Activated CD4-positive, alpha-beta T cell treated with anti-CD3 and anti-CD28 coated beads, Interleukin-2, Interleukin-4, amounts not matched to agents 100 ng/mL and 50 ng/mL, durations not matched to agents 16 hours and 8 hours (primary cell): ENCODE results near the gene ZCCHC7.
"Not testable (repeated sequence)": the region's sequence is repeated elsewhere in the genome, so short reads cannot be mapped to it uniquely, and the experiment has no call there.

Source experiments
- DNase-seq: peaks from one replicate; pipeline ENCODE4 v3.0.0-alpha.2; 2020; ENCODE audit warnings: low spot score

ZCCHC7 gene

DNA sequence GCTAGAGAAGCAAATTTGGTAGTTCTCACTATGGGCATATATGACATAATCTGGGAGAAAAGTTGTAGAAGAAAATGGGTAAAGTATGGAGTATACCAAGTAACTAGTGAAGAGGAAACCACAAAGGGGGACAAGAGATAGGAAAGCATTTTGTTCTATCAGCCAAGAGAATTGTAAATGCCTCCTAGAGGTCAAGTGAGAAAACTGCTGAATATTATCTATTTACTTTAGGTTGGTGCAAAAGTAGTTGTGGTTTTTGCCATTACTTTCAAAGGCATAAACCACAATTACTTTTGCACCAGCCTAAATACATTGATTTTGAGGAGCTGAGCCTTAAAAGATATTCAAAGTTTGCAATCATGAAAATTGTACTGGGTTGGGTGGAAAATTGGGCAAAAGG, 175.4 kb downstream of the ZCCHC7 start:
- DNase-seq = no peak

DNA sequence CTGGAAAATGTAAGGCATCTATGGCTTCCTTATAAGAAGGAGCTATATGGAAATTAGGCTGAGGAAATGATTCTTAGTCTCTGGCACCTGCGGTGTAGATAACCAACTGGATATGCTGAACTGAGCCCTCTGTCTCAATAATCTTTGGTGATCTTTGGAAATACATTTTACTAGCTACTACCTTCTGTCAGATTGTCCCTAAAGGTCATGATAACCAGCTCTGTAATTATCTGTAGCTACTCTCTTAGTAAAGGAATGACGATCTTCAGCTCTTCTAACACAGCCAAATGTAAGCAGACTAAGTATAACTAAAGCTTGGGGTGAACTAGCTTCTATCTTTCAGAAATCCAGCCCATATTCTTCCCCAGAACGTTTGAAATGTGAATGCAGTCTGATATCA, 177.2 kb downstream of the ZCCHC7 start:
- no peak for DNase-seq

DNA sequence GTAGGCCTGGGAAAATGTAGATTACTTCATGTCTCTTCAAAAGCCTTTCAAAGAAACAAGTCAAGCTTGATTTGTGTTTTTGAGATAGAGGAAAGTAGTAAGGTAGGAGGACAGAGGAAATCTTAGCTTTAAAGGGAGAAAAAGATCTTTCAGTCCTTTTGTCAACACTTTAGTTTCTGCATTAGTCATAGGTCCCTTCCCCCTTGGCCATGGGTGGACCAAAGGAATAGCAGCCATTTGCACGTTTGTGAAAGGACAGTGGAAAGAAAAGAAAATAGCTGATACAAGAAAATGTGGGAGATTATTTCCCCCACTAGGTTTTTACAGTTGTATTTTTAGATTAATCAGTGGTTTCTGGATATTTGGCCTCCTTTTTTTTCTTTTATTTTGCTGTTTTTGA, 180.2 kb downstream of the ZCCHC7 start:
- DNase-seq = peak; percentile 25

DNA sequence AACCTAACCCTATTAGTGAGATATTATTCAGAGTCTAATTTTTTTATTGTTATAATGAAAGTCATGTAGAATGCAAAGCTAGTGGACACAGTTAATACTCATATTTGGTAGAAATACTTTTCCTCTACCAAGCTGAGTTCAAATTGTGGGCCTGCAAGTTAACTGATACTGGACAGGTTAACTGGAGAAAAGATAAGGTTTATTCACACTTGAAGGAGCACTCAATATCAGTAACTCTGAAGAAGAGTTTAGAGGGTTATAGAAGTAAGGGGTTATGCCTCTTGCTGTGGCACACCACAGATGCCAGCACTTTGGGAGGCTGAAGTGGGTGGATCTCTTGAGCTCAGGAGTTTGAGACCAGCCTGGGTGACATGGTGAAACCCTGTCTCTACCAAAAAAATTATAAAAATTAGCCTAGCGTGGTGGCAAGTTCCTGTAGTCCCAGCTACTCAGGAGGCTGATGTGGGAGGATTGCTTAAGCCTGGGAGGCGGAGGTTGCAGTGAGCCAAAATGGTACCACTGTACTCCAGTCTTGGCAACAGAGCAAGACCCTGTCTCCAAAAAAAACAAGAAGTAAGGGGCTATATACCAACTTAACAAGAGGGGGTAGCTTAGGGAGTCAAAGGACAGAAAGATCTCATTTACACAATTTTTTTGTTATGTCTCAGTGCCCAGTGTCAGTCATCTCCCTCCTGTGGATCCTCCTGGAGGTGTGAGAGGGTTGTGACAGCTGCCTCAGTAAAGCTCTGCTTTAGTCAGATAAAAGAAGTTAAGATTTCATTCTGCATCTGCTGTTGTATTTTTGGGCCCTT, 180.9 kb downstream of the ZCCHC7 start:
- peak; percentile 31 for DNase-seq

DNA sequence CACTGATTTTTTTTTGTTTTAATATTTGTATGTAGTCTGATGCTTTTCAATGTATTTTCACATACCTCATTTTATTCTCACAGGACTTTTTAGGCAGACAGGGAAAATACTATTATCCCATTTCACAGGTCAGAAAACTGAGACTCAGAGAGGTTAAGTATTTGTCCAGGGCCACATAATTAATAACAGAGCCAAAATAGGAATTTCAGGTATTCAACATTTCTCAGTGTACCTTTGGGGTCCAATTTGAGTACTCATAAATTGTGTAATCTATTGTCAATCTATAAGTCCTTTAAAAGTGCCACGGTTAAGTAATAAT, 181.4 kb downstream of the ZCCHC7 start:
- DNase-seq = no peak

DNA sequence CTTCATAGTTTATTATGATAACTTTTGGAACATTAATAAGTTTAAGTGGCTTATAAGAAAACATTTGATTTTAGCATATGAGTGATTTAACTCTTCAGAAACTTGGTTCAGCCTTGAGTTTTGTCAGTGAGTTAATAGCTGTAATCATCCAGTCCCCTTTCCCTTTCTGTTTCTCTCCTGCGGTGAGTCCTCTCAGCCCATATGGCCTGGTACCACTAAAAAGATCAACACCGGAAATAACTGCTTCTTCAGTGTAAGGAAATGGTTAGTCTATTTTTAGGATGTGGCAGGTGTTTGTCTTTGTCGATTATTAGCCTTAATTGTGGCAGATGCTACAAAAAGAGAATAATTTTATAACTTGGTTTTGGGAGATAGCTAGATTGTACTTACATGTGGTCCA, 181.9 kb downstream of the ZCCHC7 start:
- peak; percentile 81 for DNase-seq

DNA sequence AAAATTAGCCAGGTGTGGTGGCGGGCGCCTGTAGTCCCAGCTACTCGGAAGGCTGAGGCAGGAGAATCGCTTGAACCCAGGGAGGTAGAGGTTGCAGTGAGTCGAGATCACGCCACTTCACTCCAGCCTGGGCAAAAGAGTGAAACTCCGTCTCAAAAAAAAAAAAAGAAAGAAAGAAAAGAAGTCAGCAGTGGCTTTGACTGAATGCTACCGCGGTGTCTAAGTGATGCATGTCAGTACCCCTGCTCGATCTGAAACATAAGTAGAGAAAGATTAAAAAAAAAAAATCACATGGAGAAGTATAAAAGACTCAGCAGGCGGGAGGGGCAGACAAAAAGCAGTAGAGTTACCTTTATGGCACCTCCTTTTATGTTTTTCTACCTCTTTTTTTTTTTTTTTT, 182.9 kb downstream of the ZCCHC7 start:
- not testable (repeated sequence) for DNase-seq

DNA sequence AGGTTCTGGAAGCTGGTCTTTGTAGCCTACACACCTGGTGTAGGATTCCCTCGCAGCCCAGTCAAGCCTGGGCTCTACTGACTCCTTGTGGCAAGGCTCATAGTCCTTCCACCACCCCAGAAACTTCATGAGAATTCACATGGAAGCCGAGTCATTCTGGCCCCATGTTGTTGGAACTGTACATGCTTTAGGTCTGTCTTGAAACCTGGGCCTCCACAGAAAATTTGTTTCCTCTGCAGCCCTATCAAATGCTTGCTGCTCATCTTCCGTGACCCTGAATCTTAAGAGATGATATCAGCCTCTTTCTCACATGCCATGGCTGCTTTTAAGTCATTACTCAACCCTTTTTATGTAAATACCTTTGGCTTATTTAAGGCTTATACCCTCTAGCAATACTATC, 188.8 kb downstream of the ZCCHC7 start:
- DNase-seq = no peak

DNA sequence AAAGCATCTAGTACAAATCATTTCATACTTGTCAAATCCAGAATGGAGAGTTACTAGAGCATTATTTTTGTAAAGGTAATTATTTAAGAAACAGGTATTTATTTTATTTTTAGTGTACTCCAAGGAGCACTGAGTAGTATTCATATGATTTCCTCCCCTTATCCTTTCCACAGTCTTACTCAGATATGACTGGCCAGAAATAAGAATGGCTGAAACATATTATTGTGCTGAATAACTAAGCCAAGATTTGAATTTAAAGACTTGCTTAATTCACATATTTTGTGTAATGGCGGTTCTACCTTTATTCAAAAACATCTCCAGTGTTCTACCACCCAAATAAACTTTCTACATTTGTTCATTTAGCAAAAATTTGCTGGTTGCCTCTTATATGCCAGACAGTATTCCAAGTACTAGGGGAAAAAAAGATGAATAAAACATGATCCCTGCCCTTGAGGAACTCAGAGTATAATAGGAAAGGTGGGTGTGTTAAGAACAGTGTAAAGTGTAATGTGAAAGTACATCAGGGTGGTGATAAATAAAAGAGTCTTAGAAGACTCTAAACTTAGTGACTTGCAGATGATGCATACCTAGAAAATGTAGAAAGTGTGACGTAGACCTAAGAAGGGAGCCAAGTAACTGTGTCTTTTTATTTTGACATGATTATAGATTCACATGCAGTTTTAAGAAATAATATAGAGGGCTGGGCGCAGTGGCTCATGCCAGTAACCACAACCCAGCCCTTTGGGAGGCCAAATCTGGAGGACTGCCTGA, 191.7 kb downstream of the ZCCHC7 start:
- no peak for DNase-seq

DNA sequence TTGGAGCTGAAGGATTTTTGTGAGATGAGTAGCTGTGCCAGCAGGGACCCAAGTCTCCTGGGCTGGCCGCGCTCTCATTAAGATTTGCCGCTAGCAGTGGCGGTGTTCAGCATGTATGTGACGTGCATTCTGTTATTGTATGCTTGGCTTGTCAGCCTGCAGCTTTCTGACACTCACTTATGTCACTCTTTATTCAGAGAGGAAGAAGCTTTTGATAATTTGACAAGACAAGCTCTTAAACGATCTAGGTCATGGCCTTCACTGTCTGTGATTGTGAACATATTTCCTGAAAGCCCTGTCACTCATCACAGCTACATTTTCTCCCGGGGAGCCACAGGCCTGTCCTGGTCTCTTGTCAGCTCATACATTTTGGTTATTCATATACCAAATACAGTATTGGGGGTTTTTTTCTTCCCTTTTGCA, 203.9 kb downstream of the ZCCHC7 start:
- DNase-seq = no peak

DNA sequence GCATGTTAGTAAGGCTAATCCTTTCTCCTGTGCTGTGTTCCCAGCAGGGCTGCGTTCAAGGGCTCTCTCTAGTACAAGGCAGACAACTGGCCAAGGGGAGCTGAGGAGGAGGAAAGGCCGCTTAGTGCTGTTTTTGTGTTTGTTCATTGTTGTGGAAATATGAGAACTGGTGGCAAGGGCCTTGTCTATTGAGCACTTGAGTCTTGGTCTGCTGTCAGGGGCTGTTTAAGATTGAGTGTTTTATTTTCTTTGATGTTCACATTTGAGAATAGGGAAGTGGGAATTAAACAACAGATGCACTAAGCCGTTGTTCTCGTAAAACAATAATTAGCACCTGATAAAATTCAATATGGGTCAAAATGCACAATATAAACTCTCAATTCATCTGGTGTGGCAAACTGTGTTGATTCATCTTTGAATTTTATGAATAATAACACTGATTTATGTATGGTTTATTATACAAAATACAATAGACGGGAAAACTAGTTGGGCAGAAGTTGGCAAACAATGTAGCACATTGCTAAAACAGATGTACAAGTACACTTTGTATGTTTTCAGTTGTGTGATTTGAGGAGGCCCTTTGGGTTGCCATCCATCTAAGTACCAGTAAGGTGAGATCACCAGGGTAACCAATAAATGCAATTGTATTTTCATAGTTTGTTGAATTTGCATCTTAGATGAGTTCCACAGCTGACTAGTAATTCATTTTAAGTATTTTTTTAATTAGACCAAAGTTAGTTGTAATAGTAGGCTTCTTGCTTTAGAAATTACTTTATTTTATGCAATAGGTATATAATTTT, 204.5 kb downstream of the ZCCHC7 start:
- DNase-seq = no peak

DNA sequence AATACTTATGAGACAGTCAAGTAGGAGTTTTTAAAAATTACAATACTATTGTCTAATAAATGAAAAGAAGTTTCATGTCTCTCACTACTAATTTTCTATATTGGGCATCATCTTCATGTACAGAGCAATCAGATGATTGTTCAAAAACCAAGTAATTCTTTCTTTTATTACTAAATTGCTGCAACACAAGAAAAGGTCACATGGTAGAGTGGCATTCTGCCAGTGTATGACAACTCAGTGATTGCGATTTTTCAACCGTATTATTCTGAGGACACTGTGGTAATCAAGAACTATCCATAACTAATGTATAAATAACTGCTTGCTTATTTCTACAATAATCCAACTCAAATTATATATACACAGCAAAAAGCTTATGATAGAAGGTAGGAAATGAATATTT, 205.4 kb downstream of the ZCCHC7 start:
- no peak for DNase-seq

DNA sequence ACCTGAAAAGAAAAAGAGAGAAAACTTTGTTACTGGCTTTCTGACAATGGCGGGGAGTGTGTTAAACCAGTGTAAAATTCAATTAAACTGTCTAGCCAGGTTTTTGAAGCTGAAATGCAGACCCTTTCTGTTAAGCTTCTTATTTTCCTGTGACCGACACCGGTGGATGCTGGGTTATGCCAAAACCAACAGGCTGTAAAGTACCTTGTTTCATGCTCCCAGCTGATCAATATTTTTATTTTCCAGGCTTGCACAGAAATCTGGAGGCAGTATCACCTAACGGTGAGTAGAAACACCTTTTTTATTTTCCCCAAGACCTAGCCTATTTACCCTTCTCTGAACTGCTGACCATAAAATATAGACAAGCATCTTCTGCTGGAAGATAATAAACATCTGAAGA, 207.2 kb downstream of the ZCCHC7 start:
- no peak for DNase-seq

DNA sequence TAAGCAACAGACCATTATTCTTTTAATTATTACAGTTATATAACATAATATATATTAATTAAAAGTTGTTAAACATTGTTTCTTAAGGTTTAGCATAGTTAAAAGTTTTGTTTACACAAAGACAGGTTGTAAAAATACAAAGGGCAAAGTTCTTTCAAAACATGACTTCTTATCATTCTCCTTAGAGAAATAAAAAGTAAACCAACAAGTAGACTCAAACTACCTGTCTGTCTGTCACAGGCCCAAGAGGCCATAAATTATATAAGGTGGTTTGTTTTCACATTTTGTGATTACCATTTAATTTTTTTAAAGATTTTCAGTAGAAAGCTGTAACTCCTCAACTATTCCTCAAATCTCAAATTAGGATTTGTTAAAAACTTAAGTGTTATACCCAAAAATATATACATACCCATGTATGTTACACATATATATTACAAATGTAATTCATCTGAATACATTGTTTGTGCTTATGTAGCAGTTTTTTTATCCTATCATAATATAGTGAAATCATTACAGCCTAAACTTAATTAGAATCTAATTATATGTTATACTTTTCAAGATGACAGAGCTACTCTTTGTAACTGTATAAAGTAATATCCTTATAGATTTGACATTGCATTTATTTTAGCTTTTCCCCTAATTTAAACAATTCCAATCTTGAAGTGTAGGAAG, 208.3 kb downstream of the ZCCHC7 start:
- no peak for DNase-seq

DNA sequence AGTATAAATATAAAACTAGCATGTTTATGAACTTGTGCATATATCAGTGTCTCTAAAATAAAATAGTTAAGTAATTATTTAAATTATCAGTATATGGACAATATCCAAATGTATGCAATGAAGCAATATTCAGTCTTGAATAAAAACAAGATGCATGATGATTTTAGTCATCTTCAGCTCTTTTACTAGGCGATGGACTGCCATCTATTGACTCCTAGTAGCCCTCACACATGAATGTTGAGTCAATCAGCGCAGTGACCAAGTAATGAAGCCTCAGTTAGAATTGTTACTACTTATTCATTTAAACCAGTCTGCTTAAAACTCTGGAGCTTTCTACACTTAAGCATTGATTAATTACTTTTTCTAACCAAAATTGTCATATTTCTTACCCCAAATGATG, 209.2 kb downstream of the ZCCHC7 start:
- peak; percentile 22 for DNase-seq

DNA sequence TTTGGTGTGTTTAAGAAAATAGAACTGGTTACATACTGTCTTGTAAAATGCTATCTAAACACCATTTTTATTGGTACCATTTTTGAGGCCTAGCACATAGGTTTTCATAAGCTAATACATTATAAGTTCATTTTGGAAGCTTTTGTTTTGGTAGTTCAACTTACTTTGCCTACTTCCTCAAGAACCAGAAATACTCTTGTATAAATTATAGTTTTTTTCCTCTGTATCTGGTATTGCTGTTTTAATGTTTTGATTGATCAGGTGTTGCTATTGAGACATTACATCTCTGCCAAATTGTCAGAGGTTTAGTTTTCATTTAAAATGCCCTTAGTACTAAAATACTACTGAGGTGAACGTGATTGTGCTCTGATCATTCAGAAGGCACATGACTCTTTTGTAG, 211.5 kb downstream of the ZCCHC7 start:
- DNase-seq = no peak

DNA sequence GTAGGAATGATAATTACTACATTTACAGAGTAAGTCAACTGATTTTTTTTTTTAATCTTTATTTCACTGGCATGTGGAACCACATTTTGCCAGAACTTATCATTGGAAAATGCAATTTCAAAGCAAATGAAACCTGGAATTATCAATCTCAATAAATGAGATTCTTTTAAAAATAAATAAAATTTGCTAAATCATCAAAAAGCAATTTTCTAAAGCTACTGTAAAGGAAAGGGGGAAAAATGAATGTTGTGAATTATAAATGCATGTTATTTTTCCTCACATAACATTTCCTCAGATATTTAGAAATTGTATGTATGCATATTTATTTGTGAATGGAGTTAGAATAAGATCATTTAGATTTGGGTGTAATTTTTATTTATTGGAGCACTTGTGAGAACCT, 212.2 kb downstream of the ZCCHC7 start:
- DNase-seq = no peak

DNA sequence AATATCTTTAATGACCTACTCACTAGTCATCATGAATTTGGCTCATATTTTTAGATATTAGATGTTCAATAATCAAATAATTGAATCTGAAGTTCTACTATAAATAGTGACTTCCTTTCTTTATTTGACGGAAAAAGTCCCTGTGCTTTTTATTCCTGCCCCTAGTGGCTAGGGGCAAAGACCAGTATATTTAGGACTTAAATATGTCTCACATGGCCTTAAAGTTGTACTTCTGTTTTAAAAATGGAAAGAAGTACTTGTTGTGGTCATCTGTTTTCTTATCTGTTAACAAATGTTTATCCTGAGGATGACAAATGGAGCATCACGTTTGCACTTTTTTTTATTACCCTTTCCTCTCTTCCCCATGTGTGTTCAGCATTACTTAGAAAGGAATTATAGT, 212.9 kb downstream of the ZCCHC7 start:
- no peak for DNase-seq

DNA sequence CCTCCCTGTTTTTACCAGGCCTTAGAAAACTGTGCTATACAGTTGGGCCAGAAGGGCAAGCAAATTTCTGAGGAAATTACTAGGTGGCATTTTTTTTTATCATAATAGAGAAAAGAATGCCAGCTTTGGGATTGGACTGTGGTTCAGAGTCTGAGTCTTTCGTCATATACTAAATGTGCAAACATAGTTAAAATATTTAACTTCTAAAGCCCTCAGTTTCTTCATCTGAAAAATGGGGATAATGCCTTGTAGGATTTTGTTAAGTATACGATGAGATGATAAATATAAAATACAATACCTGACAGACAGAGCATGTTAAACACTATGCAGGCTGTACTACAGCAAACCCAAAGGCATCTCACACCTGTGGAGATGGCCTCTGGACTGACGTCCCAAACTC, 214.9 kb downstream of the ZCCHC7 start:
- DNase-seq = no peak

DNA sequence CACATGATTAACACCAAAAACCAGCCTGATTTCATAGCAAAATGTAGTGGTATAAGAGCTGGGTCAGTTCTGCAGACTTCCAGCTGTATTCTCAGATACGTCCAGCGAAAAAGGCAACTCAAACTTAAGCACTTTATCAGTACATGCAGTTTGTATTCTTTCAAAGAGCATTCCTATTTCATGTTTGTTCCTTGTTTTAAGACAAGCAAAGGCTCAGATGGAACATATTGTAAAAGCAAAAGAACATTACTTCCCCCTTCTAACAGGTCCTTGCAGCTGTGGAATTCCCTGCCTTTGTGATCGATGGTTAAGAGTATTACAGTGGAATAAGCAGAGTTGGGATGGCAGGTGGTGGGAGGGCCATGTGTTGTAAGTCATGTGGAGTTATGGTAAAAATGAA, 215.8 kb downstream of the ZCCHC7 start:
- no peak for DNase-seq

DNA sequence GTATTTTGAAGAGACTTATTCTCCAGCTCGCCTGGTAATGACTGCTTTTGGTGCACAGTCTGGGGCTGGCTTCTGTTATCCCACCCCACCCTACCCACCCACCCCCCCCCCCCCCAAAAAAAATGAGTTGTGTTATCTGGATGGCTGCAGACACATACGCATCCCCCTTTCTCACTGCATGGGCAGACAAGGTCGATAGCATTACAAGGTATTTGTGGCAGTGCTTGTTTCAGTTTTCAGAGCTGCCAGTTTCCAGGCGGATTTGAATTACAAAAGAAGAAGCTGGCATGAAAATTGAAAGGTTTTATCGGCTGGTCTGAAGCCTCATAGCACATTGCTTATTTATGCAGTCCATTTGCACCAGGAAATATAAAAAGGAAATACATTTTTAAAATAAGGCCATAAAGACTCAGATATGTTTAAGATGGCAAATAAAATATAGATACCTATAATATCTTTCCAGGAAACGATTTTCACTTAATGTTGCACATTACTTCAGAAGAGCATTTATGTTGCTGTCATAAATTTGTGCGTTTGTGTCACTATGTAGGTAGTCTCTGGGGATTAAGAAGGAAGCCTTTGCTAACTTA, 217.0 kb downstream of the ZCCHC7 start:
- DNase-seq = no peak

DNA sequence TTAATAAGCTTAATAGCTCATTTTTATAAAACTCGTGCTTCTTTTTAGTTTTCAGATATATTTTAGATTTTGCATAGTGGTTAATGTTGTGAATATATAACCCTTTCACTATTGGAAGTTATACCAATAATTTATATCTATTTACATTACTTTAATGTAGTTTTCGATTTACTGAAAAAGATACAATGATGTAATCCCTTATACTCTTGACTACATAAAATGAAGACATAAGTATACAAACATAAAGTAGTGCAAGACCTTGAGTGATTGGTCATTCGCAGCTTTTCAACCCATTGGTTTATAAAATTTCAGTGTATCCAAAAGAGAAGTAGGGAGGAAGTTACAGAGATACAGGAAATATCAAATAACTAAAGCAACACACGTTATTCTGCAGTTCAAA, 217.8 kb downstream of the ZCCHC7 start:
- DNase-seq = no peak
